HCT116 (cell line): ENCODE results near the gene ADCY2.

Experiments
- ATF3 ChIP-seq: IDR thresholded peaks from 2 replicates; pipeline ENCODE4 v1.6.1; 2012
- CBX3 ChIP-seq: IDR thresholded peaks from 2 replicates; pipeline ENCODE4 v1.6.1; 2012; ENCODE audit warnings: low read depth
- CEBPB ChIP-seq: IDR thresholded peaks from 2 replicates; pipeline ENCODE4 v1.6.1; 2012; ENCODE audit warnings: low read depth
- CTCF ChIP-seq, 3 experiments: fragments of 200-600 bp in 1 of 3; sonication (generic) in 1 of 3; IDR thresholded peaks in 2 of 3; conservative IDR thresholded peaks in 1 of 3; 2 replicates each; pipeline ENCODE4 v1.5.1; 2012 to 2017; ENCODE audit warnings: low read depth in 2 of 3, low read length in 2 of 3, antibody characterized with exemption in 1 of 3, borderline replicate concordance in 1 of 3, control low read depth in 1 of 3, mild to moderate bottlenecking in 1 of 3, mixed read lengths in 1 of 3, mixed run types in 1 of 3, moderate library complexity in 1 of 3; ENCODE audit not compliant: insufficient read depth in 1 of 3
- EZH2 ChIP-seq: fragments of 200-600 bp; sonication (generic); IDR thresholded peaks from 2 replicates; pipeline ENCODE4 v1.6.1; 2017; ENCODE audit warnings: antibody characterized with exemption, mixed run types
- EZH2phosphoT487 ChIP-seq: fragments of 200-600 bp; IDR thresholded peaks from 2 replicates; pipeline ENCODE4 v1.6.1; 2018; ENCODE audit warnings: antibody characterized with exemption, borderline replicate concordance
- FOSL1 ChIP-seq: IDR thresholded peaks from 2 replicates; pipeline ENCODE4 v1.6.1; 2012; ENCODE audit warnings: low read depth
- POLR2A ChIP-seq: IDR thresholded peaks from 2 replicates; pipeline ENCODE4 v1.7.0; 2011; ENCODE audit warnings: borderline replicate concordance; ENCODE audit not compliant: insufficient read depth, insufficient read length; ENCODE audit errors: extremely low read depth
- POLR2AphosphoS5 ChIP-seq: IDR thresholded peaks from 2 replicates; pipeline ENCODE4 v1.6.1; 2011; ENCODE audit warnings: mild to moderate bottlenecking, low read depth, low read length, moderate library complexity
- REST ChIP-seq: IDR thresholded peaks from 2 replicates; pipeline ENCODE4 v1.6.1; 2012; ENCODE audit warnings: low read depth
- SRF ChIP-seq: IDR thresholded peaks from 2 replicates; pipeline ENCODE4 v1.6.1; 2012; ENCODE audit warnings: low read depth
- YY1 ChIP-seq: IDR thresholded peaks from 2 replicates; pipeline ENCODE4 v1.6.1; 2011; ENCODE audit warnings: low read length, low read depth, moderate library complexity, mild to moderate bottlenecking; ENCODE audit not compliant: insufficient replicate concordance; ENCODE audit errors: extremely low read depth
- ZBTB33 ChIP-seq: IDR thresholded peaks from 2 replicates; pipeline ENCODE4 v1.6.1; 2011; ENCODE audit warnings: mild to moderate bottlenecking, low read length, moderate library complexity; ENCODE audit not compliant: insufficient replicate concordance; ENCODE audit errors: extremely low read depth

GRCh38 chr5:7850395-7851239 lies 454.7 kb downstream of the ADCY2 start, which contains the start of gene CFAP90:
- TF ChIP-seq YY1 (no peak), POLR2A (no peak), POLR2AphosphoS5 (no peak), ZBTB33 (no peak), CTCF (IDR thresholded peaks at IDR 0.05 in 2 of 3, conservative IDR thresholded peaks at IDR 0.05 in 1 of 3; ENCODE audit: borderline replicate concordance in 1 of 3, insufficient read depth in 1 of 3, low read depth in 2 of 3, low read length in 2 of 3) (no peak), SRF (no peak), EZH2 (no peak), CEBPB (no peak), ATF3 (no peak), FOSL1 (no peak), CBX3 (no peak), EZH2phosphoT487 (no peak), REST (no peak)
